Body of pancreas (tissue), 4 donors: ENCODE measurements around the gene RPRM.

Experiments
- POLR2A ChIP-seq, 3 donors: fragments of 450-650 bp; IDR thresholded peaks; one replicate each; pipeline ENCODE4 v1.6.1; 2016; ENCODE audit warnings: antibody characterized with exemption in 3 of 3, mild to moderate bottlenecking in 2 of 3
- TF ChIP-seq, protein P1 (sequence below), 7 experiments: fragments of 450-650 bp in 4 of 7; fragments of 200-600 bp in 3 of 7; sonication (generic) in 3 of 7; IDR thresholded peaks; one replicate each; pipeline ENCODE4 v1.5.1; 2016 to 2019; ENCODE audit warnings: antibody characterized with exemption in 7 of 7

GRCh38 chr2:153474876-153475435 is 3.6 kb downstream of the RPRM start:
- TF ChIP-seq, protein P1, sequence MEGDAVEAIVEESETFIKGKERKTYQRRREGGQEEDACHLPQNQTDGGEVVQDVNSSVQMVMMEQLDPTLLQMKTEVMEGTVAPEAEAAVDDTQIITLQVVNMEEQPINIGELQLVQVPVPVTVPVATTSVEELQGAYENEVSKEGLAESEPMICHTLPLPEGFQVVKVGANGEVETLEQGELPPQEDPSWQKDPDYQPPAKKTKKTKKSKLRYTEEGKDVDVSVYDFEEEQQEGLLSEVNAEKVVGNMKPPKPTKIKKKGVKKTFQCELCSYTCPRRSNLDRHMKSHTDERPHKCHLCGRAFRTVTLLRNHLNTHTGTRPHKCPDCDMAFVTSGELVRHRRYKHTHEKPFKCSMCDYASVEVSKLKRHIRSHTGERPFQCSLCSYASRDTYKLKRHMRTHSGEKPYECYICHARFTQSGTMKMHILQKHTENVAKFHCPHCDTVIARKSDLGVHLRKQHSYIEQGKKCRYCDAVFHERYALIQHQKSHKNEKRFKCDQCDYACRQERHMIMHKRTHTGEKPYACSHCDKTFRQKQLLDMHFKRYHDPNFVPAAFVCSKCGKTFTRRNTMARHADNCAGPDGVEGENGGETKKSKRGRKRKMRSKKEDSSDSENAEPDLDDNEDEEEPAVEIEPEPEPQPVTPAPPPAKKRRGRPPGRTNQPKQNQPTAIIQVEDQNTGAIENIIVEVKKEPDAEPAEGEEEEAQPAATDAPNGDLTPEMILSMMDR (IDR thresholded peaks at IDR 0.05) = no peak
- no peak for TF ChIP-seq POLR2A (IDR thresholded peaks at IDR 0.05)
